ENCODE results near the gene TEX35.

TEX35 gene

DNA sequence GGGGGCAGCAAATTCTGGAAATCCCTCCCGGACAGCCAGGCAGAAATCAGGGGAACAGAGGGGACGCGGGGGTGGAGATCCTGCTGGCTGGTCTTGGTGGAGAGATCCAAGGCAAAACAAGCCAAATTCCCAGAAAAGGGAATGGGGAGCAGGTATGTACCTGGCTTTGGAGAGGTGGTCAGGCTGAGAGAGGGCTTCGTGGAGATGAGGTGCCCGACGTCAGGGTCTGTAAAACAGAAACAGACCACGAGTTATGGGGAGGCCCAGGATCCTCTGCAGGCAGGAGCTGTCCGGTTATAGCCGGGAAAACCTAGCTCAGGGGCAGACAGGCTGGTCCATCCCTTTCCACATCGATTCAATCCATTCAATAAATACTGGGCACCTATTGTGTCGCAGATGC, 20.6 kb upstream of the TEX35 start:
- TF ChIP-seq, protein P1, sequence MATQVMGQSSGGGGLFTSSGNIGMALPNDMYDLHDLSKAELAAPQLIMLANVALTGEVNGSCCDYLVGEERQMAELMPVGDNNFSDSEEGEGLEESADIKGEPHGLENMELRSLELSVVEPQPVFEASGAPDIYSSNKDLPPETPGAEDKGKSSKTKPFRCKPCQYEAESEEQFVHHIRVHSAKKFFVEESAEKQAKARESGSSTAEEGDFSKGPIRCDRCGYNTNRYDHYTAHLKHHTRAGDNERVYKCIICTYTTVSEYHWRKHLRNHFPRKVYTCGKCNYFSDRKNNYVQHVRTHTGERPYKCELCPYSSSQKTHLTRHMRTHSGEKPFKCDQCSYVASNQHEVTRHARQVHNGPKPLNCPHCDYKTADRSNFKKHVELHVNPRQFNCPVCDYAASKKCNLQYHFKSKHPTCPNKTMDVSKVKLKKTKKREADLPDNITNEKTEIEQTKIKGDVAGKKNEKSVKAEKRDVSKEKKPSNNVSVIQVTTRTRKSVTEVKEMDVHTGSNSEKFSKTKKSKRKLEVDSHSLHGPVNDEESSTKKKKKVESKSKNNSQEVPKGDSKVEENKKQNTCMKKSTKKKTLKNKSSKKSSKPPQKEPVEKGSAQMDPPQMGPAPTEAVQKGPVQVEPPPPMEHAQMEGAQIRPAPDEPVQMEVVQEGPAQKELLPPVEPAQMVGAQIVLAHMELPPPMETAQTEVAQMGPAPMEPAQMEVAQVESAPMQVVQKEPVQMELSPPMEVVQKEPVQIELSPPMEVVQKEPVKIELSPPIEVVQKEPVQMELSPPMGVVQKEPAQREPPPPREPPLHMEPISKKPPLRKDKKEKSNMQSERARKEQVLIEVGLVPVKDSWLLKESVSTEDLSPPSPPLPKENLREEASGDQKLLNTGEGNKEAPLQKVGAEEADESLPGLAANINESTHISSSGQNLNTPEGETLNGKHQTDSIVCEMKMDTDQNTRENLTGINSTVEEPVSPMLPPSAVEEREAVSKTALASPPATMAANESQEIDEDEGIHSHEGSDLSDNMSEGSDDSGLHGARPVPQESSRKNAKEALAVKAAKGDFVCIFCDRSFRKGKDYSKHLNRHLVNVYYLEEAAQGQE (IDR thresholded peaks at IDR 0.05; ENCODE audit: insufficient read depth in 1 of 2, low read depth in 2 of 2, low read length in 2 of 2): no peak
- TF ChIP-seq TAF1 (IDR thresholded peaks at IDR 0.05; ENCODE audit: borderline replicate concordance, insufficient read depth, low read length) (no peak), SIN3A (IDR thresholded peaks at IDR 0.05; ENCODE audit: borderline replicate concordance, insufficient read depth, low read length) (no peak), POLR2AphosphoS5 (IDR thresholded peaks at IDR 0.05; ENCODE audit: low read depth, low read length) (no peak), FOXP2 (optimal IDR thresholded peaks at IDR 0.05; ENCODE audit: borderline replicate concordance, extremely low read depth, extremely low read length, insufficient read depth) (no peak)

DNA sequence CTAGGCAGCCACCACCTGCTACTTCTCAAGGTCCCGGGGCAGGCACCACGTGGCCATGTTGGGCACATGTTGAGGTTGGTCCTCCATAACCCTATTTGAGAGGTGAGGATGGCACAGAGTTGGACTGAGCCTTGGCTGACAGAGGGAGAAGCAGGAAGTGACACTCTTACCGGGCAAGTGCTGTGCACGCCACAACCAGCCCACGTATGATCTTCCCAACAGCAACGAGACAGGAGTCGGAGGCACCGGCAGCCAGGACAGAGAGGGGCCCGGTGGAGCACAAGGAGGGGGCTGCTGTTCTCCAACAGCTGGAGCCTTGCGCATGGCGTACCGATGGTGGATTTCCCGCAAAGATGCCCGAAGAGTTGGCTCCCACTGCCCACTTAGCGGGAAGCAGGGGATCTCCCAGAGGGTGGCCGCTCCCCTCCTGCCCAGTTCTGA, 19.6 kb upstream of the TEX35 start:
- TF ChIP-seq, protein P1 (IDR thresholded peaks at IDR 0.05; ENCODE audit: insufficient read depth in 1 of 2, low read depth in 2 of 2, low read length in 2 of 2): no peak
- TF ChIP-seq FOXP2 (optimal IDR thresholded peaks at IDR 0.05; ENCODE audit: borderline replicate concordance, extremely low read depth, extremely low read length, insufficient read depth): no peak
- no peak for TF ChIP-seq POLR2AphosphoS5 (IDR thresholded peaks at IDR 0.05; ENCODE audit: low read depth, low read length)

DNA sequence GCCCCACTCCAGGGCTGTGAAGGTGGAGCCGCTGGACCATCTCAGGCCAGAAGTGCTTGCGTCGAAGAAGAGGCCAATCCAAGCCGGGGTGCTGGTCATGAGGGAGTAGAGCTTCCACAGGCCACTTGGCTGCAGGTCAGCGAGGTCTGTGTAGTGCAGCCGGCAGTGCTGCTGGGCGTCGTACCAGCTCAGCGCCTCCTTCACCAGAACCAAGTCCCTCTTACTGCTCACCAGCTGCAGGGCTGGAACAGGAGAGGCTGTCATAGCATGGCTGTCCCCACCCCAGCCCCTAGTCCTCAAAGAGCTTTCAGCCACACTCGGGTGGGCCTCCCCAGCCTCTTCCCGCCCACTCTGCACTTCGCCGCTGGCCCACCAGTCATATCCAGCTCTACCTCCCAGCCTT, 18.3 kb upstream of the TEX35 start:
- TF ChIP-seq TAF1 (IDR thresholded peaks at IDR 0.05; ENCODE audit: borderline replicate concordance, insufficient read depth, low read length) (no peak), POLR2AphosphoS5 (IDR thresholded peaks at IDR 0.05; ENCODE audit: low read depth, low read length) (no peak), SIN3A (IDR thresholded peaks at IDR 0.05; ENCODE audit: borderline replicate concordance, insufficient read depth, low read length) (no peak), FOXP2 (optimal IDR thresholded peaks at IDR 0.05; ENCODE audit: borderline replicate concordance, extremely low read depth, extremely low read length, insufficient read depth) (no peak)
- TF ChIP-seq, protein P1 (IDR thresholded peaks at IDR 0.05; ENCODE audit: insufficient read depth in 1 of 2, low read depth in 2 of 2, low read length in 2 of 2): no peak

DNA sequence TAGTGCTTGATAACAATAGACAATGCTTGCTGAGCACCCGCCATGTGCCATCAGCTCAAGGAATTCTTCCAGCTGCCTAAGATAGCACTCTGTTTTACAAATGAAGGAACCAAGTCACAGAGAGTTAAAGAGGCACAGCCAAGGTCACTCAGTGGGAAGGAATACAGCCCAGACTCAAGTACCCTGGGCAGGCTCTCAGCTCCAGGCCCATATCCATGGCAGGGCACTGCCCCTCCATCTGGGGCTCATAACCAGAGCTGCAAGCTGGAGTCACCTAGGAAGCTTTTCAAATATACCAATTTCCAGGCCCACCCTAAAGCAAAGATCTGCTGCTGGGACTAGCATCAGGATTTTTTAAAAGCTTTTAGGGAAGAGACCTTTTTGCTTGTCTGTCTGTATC, 17.8 kb upstream of the TEX35 start:
- TF ChIP-seq SIN3A (IDR thresholded peaks at IDR 0.05; ENCODE audit: borderline replicate concordance, insufficient read depth, low read length) (no peak), POLR2AphosphoS5 (IDR thresholded peaks at IDR 0.05; ENCODE audit: low read depth, low read length) (no peak), TAF1 (IDR thresholded peaks at IDR 0.05; ENCODE audit: borderline replicate concordance, insufficient read depth, low read length) (no peak), FOXP2 (optimal IDR thresholded peaks at IDR 0.05; ENCODE audit: borderline replicate concordance, extremely low read depth, extremely low read length, insufficient read depth) (no peak)
- TF ChIP-seq, protein P1 (IDR thresholded peaks at IDR 0.05; ENCODE audit: insufficient read depth in 1 of 2, low read depth in 2 of 2, low read length in 2 of 2): no peak
